Stimulated activated CD8-positive, alpha-beta memory T cell treated with anti-CD3 and anti-CD28 coated beads, Interleukin-2, amount 100 ng/mL, for 1 hour (primary cell): ENCODE results near the gene GORASP1.
"Not testable (repeated sequence)": the region's sequence is repeated elsewhere in the genome, so short reads cannot be mapped to it uniquely, and the experiment has no call there.

Experiments used
- DNase-seq, 2 donors: peaks; one replicate each; pipeline ENCODE4 v3.0.0-alpha.2; 2020; ENCODE audit warnings: low read depth in 2 of 2

Gene GORASP1

DNA sequence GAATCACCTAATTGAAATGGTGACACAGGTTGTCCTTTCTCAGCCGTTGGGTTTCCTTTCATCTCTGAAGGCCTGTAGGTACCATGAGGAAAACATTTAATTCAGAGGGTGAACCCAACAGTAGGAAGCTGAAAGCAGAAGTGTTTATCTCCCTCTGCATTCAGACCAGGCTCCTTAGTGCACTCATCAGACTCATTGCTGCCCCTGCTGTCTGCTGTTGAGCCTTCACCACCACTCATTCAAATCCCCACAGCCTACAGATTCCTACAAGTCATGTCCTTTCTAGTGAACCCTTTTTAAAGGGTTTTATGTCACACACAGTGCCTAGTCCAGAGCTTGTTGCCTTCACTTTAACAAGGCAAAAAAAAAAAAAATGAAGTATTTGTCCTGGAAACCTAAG, 42.2 kb downstream of the GORASP1 start:
- DNase-seq = no peak

DNA sequence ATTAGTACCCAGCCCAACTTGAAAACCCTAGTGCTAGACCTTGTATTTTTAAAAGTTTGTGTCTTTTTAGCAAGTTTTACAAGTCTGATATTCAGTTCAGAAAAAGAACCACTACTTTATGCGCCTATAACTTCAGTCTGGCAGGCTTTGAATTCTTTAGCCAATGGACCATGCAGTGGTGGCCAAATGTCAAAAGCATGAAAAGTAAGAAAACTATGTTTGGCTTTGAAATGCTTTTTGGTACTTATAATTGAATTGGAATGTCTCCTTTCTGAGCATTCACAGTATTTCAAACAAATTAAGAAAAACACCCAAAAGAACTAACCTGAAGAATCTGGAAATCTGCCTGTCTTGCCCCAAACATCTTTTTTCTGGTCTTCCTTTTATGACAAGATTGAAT, 42.8 kb downstream of the GORASP1 start:
- DNase-seq = no peak

DNA sequence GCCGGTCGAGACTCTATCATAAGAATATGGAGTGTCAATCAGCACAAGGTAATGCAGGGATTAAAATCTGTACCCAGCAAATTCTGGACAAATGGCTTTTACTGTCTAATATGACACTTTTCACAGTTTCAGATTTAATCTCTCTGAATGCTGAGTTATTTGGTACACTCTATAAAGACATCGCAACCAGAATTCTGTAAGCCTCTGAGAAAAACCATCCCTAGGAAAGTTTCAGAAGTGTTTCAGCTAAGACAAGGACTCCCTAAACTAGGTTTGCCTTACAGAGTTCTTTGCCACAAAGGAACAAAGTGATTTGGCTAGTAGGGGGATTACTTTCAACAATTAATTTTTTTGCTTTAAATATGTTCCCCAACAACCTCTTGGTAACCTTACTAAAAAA, 44.3 kb downstream of the GORASP1 start:
- DNase-seq = no peak

DNA sequence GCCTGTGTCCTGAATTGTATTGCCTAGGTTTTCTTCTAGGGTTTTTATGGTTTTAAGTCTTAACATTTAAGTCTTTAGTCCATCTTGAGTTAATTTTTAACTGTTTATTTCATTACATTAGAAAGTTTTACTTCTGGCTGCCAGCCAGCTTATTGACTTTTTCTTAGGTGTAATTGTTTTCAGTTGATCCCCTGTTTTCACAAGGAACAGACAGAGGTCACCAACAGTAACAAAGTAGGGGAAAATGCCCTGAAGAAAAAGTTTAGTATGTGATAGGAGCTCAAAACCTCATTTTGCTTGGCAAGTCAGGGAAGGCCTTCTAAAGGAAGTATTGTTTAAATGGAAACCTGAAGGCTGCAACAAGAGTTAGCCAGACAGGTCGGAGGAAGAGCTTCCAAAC, 45.2 kb downstream of the GORASP1 start:
- no peak for DNase-seq

DNA sequence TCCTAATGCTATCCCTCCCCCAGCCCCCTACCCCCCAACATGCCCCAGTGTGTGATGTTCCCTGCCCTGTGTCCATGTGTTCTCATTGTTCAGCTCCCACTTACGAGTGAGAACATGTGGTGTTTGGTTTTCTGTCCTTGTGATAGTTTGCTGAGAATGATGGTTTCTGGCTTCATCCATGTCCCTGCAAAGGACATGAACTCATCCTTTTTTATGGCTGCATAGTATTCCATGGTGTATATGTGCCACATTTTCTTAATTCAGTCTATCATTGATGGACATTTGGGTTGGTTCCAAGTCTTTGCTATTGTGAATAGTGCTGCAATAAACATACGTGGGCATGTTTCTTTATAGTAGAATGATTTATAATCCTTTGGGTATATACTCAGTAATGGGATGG, 46.2 kb downstream of the GORASP1 start:
- DNase-seq = not testable (repeated sequence)

DNA sequence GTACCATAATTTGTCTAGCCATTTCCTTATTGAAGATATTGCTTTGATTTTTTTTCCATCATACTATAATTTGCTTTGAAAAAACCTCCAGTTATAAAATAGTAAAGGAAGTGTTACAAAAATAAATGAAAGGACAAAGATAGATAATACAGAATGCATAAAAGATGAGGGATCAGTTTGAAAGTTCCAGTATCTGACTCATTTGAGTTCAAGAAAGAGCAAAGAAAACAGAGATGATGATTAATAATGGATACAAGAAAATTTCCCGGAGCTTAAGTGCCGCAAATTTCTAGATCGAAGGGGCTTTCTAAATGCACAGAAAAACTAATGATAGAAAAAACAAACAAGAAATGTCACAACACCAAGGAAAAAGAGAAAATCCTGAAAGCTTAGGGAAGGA, 51.3 kb downstream of the GORASP1 start:
- DNase-seq = no peak

DNA sequence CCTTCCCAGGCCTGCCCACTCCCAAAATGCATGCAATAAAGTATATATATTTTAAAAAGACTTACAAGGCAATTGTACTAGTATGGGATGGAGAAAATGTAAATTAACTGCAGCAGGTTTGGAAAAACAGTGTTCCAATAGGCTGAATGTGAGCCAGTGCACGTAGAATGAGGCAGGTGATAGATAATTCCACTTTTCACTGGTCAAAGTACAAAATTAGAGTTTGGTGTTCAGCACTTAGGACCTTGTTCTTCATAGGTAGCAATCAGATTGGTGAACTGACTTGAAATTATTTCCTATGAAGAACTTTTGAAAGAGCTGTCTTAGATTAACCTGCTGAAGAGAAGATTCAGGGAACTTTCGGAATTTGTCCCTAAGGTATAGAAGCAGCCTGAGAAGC, 53.7 kb downstream of the GORASP1 start:
- DNase-seq = no peak

DNA sequence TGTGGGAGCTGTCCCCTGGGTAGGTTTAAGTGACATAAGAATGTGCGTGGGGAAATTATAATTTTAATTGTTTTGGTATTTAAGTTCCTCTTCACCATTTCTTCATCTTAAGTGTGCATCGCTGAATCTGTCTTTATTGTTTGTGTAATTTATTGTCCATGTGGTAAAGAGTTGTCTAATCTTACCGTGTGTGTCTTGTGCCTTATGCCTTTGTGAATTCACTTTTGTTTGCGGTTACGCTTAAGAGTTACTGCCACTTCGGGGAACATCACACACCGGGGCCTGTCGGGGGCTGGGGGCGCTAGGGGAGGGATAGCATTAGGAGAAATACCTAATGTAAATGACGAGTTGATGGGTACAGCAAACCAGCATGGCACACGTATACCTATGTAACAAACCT, 54.8 kb downstream of the GORASP1 start:
- DNase-seq = no peak

DNA sequence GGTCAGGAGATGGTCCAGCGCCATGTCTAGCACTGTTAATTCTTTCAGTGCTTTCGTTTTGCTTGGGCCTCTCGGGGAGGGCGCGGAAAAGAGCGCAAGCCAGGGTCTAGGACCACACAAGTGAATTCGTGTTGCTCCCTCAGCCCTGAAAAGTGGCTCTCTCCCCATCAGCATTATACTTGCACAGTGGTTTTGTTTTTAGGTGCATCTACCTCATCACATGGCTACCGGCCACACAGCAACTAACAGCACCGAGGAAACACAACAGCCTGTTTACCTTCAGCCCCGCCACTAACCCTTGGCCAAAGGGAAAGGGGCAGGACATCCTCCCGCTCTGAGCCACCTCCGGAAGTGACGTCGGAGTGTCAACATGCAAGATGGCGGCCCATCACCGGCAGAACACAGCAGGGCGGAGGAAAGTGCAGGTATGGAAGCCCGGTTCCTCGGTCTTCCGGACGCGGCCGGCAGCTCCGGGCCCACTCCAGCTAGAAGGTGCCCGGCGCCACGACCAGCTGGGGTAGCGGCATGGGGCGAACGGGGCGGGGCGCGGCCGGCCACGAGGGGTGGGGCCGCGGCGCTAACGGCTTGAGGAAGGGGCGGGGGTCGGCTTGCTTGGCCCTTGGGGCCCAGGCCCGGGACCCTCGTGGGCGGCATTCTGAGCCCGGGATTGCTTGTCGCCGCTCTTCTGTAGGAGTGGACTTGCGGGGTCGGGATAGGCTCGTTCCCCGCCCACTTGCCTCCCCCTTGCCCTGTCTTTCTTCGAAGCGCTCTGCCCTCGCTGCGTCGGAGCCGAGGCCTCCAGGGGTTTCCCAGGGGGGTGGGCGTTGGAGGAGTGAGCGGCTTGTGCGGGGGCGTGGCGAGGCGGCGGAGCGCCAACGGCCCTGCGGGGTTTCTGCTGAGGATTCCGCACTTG, 55.5 kb downstream of the GORASP1 start, which contains the start of the genes SCN11A and WDR48:
Gene SCN11A, minus strand, starts transcription at position 296 of the 913 bp plus-strand sequence. CDS start 101,582 bp downstream, outside the sequence.
Gene WDR48, plus strand, starts transcription at position 368 of the 913 bp plus-strand sequence. Its CDS starts 10 bp downstream, at position 378.
- peak; percentile 82 to 87 for DNase-seq

DNA sequence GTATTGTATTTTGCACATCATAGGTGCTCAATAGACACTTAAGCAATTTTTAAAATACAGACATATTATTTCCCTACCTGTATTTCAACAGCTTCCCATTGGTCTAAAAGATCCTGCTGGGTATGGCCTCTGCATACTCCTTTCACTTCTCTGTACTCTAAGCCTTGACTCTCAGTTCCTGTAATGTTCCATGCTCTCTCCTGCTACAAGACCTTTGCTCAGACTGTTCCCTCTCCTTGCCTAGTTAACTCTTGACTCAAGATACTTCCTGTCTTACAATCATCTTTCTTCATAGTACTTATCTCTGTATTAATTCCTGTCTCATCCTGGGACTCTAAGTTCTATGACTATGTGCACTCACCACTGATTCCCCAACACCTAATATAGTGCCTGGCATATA, 57.4 kb downstream of the GORASP1 start:
- DNase-seq = no peak
